ENCODE results near the gene ADAMTS14.

Gene ADAMTS14

DNA sequence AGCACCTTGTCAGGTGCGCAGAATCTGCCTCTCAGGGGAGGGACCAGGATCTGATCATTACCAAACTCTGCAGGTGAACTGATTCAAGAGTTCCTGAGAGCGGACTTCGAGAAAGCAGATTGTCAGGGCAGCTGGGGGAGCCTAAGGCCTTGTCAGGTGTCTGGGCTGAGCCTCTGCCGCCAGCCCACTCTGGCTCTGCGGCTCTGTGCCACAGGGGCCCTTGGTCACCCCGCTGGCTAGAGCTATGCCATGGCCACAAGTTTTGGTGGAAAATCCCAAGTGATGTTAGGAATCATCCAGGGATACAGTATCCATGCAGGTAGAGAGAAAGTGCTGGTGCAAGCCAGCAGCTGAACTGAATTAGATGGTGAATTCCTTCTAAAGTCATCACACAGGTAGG, 4.2 kb downstream of the ADAMTS14 start:
- no peak for TF ChIP-seq ISL1 (CRISPR knock-in tag; IDR thresholded peaks at IDR 0.05)
- TF ChIP-seq SNAI2 (CRISPR knock-in tag; IDR thresholded peaks at IDR 0.05) = no peak
- no peak for TF ChIP-seq CSRNP3 (CRISPR knock-in tag; IDR thresholded peaks at IDR 0.05)
- TF ChIP-seq RARB (CRISPR knock-in tag; IDR thresholded peaks at IDR 0.05) = no peak
- TF ChIP-seq OSR1 (CRISPR knock-in tag; IDR thresholded peaks at IDR 0.05) = no peak
- TF ChIP-seq ZNF8 (CRISPR knock-in tag; IDR thresholded peaks at IDR 0.05) = no peak
- TF ChIP-seq GLIS3 (CRISPR knock-in tag; IDR thresholded peaks at IDR 0.05) = no peak
- TF ChIP-seq ZFP30 (CRISPR knock-in tag; IDR thresholded peaks at IDR 0.05) = no peak
- no peak for TF ChIP-seq ZNF70 (CRISPR knock-in tag; IDR thresholded peaks at IDR 0.05)
- ATAC-seq = no peak

DNA sequence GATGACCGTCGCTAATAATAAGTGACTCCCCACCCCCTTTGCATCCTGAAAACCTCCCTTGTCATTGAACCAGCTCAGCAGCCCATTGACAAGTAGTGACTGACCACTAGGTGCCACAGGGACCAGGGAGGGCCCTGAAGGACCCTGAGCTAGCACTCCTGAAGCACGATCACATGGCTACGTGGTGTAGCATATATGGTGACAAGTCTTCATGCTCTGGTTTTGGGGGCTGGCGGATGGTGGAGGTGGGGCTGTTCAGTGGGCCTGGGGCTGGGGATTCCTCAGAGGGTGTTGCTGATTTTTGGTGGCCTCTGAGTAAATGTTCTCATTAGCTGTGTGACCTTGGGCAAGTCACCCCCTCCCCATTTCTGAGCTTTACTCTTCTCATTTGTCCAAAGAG, 4.7 kb downstream of the ADAMTS14 start:
- no peak for ATAC-seq
- TF ChIP-seq CSRNP3 (CRISPR knock-in tag; IDR thresholded peaks at IDR 0.05) (no peak), TSHZ2 (CRISPR knock-in tag; IDR thresholded peaks at IDR 0.05) (no peak), TCF4 (CRISPR knock-in tag; IDR thresholded peaks at IDR 0.05; ENCODE audit: borderline replicate concordance) (no peak), SNAI2 (CRISPR knock-in tag; IDR thresholded peaks at IDR 0.05) (no peak)
- TF ChIP-seq, protein P1, sequence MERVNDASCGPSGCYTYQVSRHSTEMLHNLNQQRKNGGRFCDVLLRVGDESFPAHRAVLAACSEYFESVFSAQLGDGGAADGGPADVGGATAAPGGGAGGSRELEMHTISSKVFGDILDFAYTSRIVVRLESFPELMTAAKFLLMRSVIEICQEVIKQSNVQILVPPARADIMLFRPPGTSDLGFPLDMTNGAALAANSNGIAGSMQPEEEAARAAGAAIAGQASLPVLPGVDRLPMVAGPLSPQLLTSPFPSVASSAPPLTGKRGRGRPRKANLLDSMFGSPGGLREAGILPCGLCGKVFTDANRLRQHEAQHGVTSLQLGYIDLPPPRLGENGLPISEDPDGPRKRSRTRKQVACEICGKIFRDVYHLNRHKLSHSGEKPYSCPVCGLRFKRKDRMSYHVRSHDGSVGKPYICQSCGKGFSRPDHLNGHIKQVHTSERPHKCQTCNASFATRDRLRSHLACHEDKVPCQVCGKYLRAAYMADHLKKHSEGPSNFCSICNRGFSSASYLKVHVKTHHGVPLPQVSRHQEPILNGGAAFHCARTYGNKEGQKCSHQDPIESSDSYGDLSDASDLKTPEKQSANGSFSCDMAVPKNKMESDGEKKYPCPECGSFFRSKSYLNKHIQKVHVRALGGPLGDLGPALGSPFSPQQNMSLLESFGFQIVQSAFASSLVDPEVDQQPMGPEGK (CRISPR knock-in tag; IDR thresholded peaks at IDR 0.05; ENCODE audit: borderline replicate concordance) = no peak

DNA sequence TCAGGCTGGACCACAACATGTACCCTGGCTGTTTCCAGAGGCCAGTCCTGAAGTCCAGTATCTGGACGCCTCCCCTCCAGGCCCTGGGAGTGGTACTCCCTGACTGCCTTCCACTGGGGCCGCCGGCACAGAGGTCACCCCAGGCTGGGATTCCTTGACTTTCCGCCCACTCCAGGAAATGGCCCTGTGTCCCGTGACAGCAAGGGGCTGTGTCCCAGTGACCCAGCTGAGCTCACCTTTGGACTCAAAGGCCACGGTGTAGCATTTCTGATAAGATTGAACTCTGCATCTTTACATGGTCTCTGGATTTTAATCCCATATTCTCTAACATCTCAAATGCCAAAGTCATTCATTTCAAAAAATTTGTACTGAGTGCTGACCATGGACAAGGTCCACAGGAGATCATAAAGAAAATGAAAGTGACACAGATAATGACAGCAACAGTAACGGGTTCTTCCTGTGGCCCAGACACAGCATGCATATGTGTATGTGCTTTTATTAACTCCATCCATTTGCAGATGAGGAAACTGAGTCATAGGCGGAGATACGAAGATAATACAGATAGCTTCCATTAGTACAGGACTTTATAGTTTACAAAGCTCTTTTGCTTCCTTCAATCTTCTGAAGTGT, 5.4 kb downstream of the ADAMTS14 start:
- ATAC-seq = no peak
- no peak for TF ChIP-seq TOX (CRISPR knock-in tag; IDR thresholded peaks at IDR 0.05; ENCODE audit: borderline replicate concordance)
- no peak for TF ChIP-seq ZNF70 (CRISPR knock-in tag; IDR thresholded peaks at IDR 0.05)
- no peak for TF ChIP-seq ZC3H10 (CRISPR knock-in tag; IDR thresholded peaks at IDR 0.05)
- no peak for TF ChIP-seq CSRNP3 (CRISPR knock-in tag; IDR thresholded peaks at IDR 0.05)
- TF ChIP-seq CREB5 (CRISPR knock-in tag; IDR thresholded peaks at IDR 0.05; ENCODE audit: low read depth) = no peak
- no peak for TF ChIP-seq CSDC2 (CRISPR knock-in tag; IDR thresholded peaks at IDR 0.05)
- no peak for TF ChIP-seq TSHZ2 (CRISPR knock-in tag; IDR thresholded peaks at IDR 0.05)
- no peak for TF ChIP-seq ZFP3 (CRISPR knock-in tag; IDR thresholded peaks at IDR 0.05)
- TF ChIP-seq ZNF8 (CRISPR knock-in tag; IDR thresholded peaks at IDR 0.05) = no peak
- TF ChIP-seq ZNF565 (CRISPR knock-in tag; conservative IDR thresholded peaks at IDR 0.05; ENCODE audit: low read depth) = no peak
- no peak for TF ChIP-seq GLIS3 (CRISPR knock-in tag; IDR thresholded peaks at IDR 0.05)
- TF ChIP-seq, protein P1 (CRISPR knock-in tag; IDR thresholded peaks at IDR 0.05; ENCODE audit: borderline replicate concordance) = no peak
- no peak for TF ChIP-seq OSR1 (CRISPR knock-in tag; IDR thresholded peaks at IDR 0.05)
- TF ChIP-seq ARNTL (CRISPR knock-in tag; IDR thresholded peaks at IDR 0.05; ENCODE audit: borderline replicate concordance, low read depth) = no peak

Measured in SK-N-SH treated with all-trans-retinoic acid at 6 μM for 48 hours (cell line).